ENCODE data around the gene ODF2.

ODF2 gene

GRCh38 chr9:128540634-128541360 is 85.0 kb downstream of the ODF2 start:
- DNase-seq: no peak

- no peak for DNase-seq
Measured at GRCh38 chr9:128546504-128546903, 90.7 kb downstream of the ODF2 start.

DNA sequence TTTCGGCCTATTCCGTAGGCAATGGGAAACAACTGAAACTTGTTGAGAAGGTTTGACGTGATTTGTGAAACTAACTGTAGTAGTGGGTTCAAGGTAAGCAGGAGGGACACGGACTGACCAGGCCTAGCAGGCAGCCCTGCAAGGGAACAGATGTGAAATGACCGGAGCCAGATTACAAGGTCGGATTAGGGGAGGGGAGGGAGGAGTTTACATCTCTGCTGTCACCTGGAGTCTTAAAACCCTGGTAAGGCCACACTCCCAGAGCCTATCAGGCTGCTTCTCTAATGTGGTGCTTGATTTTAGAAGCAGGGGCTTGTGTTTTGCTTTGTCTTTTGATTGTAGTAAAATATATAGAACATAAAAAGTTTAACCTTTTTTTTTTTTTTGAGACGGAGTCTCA is 93.1 kb downstream of the ODF2 start:
- DNase-seq: no peak

DNA sequence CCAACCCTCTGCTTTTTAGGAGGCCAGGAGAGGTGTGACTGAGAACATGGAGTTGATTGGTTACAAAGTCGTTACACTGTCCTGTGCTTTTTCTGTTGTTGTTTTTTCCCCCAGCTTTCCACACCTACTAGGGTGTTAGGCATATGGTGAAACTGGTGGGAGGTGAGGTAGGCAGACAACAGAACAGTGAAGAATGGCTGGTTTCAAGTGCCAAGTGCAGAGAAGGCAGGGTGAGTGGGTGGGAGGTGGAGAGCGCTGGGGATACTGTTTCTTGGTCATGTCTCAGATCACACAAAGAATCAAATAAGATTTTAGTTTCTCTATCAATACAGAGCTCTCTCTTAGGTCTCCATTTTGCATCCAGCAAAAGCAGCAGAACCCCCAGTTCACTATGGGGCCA is 94.4 kb downstream of the ODF2 start:
- no peak for DNase-seq

Measured in NCI-H1694 (cell line).